PC-9 (cell line): Measurements from ENCODE around the gene ENDOG. TPM values are rescaled to one million over a fixed set of nuclear protein-coding genes. Genes with fewer than 3 reads are reported as not detected.
"Not testable (repeated sequence)": the region's sequence is repeated elsewhere in the genome, so short reads cannot be mapped to it uniquely, and the experiment has no call there.

ENCODE experiments used
- BruUV-seq: library from RNA; stranded (reverse); fragments of 400-500 nt; replicated peaks from 2 replicates; lab custom pipeline; 2021; lab: Mats Ljungman, UMichigan
- CTCF ChIA-PET: fragments of 300-600 bp; sonication (Branson Sonifier 250); formaldehyde crosslinking; loops from one replicate; lab custom pipeline; 2022; ENCODE audit warnings: antibody characterized with exemption; lab: Charles Lee
- POLR2A ChIA-PET: fragments of 300-600 bp; sonication (Branson Sonifier 250); formaldehyde crosslinking; loops from one replicate; lab custom pipeline; 2022; ENCODE audit warnings: antibody characterized with exemption; ENCODE audit not compliant: unreplicated experiment; lab: Charles Lee
- DNase-seq, 2 experiments: peaks; one replicate each; pipeline versions ENCODE4 v3.0.0 to v3.0.0-alpha.2; 2015 to 2022; ENCODE audit warnings: mixed read lengths in 1 of 2
- H2AFZ ChIP-seq: fragments of 200-600 bp; sonication (generic); 2 replicates; pipeline ENCODE4 v1.8.1; 2017; ENCODE audit warnings: antibody characterized with exemption
- H3F3A ChIP-seq: fragments of 200-600 bp; sonication (generic); 2 replicates; pipeline ENCODE4 v1.8.1; 2017; ENCODE audit warnings: antibody characterized with exemption, mild to moderate bottlenecking, low read depth; ENCODE audit not compliant: insufficient read depth
- H3K27ac ChIP-seq: fragments of 200-600 bp; sonication (generic); 2 replicates; pipeline ENCODE4 v1.6.1; 2016; ENCODE audit warnings: mixed run types
- H3K27me3 ChIP-seq: fragments of 200-600 bp; sonication (generic); 2 replicates; pipeline ENCODE4 v1.6.1; 2016; ENCODE audit warnings: low read depth, mixed run types; ENCODE audit not compliant: insufficient read depth
- H3K36me3 ChIP-seq: fragments of 200-600 bp; sonication (generic); 2 replicates; pipeline ENCODE4 v1.6.1; 2016; ENCODE audit warnings: low read depth, mixed run types
- H3K4me1 ChIP-seq: fragments of 200-600 bp; sonication (generic); replicated peaks from 2 replicates; pipeline ENCODE4 v1.6.1; 2016; ENCODE audit warnings: mixed run types; ENCODE audit not compliant: insufficient read depth
- H3K4me2 ChIP-seq: fragments of 200-600 bp; sonication (generic); 2 replicates; pipeline ENCODE4 v1.6.1; 2017; ENCODE audit warnings: mixed run types
- H3K4me3 ChIP-seq: fragments of 200-600 bp; sonication (generic); 2 replicates; pipeline ENCODE4 v1.6.1; 2016; ENCODE audit warnings: mixed run types
- H3K79me2 ChIP-seq: fragments of 200-600 bp; sonication (generic); 2 replicates; pipeline ENCODE4 v1.6.1; 2017; ENCODE audit warnings: low read depth, mixed run types
- H3K9me2 ChIP-seq: fragments of 200-600 bp; sonication (generic); 2 replicates; pipeline ENCODE4 v1.8.1; 2017; ENCODE audit warnings: mild to moderate bottlenecking; ENCODE audit not compliant: insufficient read depth
- H3K9me3 ChIP-seq: fragments of 200-600 bp; sonication (generic); 2 replicates; pipeline ENCODE4 v1.8.1; 2016; ENCODE audit warnings: low read depth; ENCODE audit not compliant: insufficient read depth
- H4K20me1 ChIP-seq: fragments of 200-600 bp; sonication (generic); 2 replicates; pipeline ENCODE4 v1.8.1; 2017; ENCODE audit not compliant: insufficient read depth
- EZH2 ChIP-seq: fragments of 200-600 bp; sonication (generic); IDR thresholded peaks from 2 replicates; pipeline ENCODE4 v1.8.0; 2017; ENCODE audit warnings: antibody characterized with exemption, low read depth
- intact Hi-C: fragments of 100-400 bp; cut with micrococcal nuclease; formaldehyde crosslinking; loops from one replicate; pipeline ENCODE4 v1.10.0; 2022; ENCODE audit not compliant: unreplicated experiment
- total RNA-seq: library from RNA; stranded (reverse); gene quantifications from 2 replicates; pipeline ENCODE4 v1.2.3, GENCODE V29; 2021
- TF ChIP-seq, protein P1 (sequence below): fragments of 200-600 bp; sonication (generic); conservative IDR thresholded peaks from 2 replicates; pipeline ENCODE4 v1.6.1; 2017; ENCODE audit warnings: mixed run types, antibody characterized with exemption, mild to moderate bottlenecking, moderate library complexity

The ENDOG gene
- total RNA-seq, 1 experiment from 2014 or later, result 28.6 TPM

DNA sequence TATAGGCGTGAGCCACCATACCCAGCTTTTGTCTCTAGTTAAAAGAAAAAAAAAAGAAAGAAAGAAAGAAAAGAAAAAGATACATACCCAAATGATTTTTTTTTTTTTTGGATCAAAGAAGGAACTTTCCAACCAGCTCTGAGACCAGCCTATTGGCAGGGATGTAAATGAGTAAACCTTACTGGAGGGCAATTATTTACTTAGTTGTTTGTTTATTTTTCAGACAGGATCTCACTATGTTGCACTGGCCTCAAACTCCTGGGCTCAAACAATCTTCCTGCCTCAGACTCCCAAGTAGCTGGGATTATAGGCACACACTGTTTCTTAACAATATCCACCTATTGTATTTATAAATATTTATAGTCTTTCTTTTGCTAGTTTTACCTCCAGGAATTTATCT lies 22.2 kb downstream of the ENDOG start:
- no TSS peak for BruUV-seq
- Histone ChIP-seq H3F3A (0 out of 2 replicates have a peak, but pooled peaks cover 5% of the 10 kb centered on the region), H3K36me3 (no peaks in the 10 kb centered on the region), H3K4me2 (no peak overlapping the region), H3K4me1 (no peaks in the 10 kb centered on the region), H4K20me1 (no peaks in the 10 kb centered on the region), H3K9me3 (no peaks in the 10 kb centered on the region), H3K9me2 (no peaks in the 10 kb centered on the region), H3K27me3 (no peaks in the 10 kb centered on the region), H2AFZ (no peak overlapping the region), H3K27ac (no peak overlapping the region), H3K4me3 (no peak overlapping the region), H3K79me2 (no peaks in the 10 kb centered on the region)
- ChIA-PET POLR2A (no interaction called here), CTCF (no interaction called here)
- no peak for TF ChIP-seq EZH2
- TF ChIP-seq, protein P1, sequence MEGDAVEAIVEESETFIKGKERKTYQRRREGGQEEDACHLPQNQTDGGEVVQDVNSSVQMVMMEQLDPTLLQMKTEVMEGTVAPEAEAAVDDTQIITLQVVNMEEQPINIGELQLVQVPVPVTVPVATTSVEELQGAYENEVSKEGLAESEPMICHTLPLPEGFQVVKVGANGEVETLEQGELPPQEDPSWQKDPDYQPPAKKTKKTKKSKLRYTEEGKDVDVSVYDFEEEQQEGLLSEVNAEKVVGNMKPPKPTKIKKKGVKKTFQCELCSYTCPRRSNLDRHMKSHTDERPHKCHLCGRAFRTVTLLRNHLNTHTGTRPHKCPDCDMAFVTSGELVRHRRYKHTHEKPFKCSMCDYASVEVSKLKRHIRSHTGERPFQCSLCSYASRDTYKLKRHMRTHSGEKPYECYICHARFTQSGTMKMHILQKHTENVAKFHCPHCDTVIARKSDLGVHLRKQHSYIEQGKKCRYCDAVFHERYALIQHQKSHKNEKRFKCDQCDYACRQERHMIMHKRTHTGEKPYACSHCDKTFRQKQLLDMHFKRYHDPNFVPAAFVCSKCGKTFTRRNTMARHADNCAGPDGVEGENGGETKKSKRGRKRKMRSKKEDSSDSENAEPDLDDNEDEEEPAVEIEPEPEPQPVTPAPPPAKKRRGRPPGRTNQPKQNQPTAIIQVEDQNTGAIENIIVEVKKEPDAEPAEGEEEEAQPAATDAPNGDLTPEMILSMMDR, result no peak
- intact Hi-C loops, result no loop called here
- no peak for DNase-seq

DNA sequence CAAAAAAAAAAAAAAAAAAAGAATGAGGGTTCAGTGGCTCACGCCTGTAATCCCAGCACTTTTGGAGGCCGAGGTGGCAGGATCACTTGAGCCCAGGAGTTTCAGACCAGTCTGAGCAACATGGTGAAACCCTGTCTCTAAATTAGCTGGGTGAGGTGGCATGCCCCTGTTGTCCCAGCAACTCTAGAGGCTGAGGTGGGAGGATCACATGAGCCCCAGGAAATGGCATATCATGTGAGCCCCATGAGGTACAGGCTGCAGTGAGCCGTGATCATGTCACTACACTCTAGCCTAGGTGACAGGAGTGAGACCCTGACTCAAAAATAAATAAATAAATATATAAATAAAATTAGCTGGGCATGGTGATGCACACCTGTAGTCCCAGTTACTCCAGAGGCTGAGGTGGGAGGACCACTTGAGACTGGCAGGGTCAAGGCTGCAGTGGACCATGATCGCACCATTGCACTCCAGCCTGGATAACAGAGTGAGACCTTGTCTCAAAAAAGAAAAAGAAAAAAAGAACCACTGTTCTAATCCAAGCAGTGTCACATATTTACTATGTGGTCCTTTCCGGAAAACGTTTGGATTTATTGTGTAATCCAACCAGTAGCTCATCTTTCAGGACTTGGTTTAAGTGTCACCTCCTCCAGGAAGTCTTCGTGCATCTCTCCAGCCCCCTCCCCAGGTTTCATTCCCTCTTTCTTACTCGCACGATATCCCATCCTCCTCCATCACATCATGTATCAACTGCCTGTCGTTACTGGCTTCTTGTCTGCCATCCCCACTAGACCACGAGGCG lies 23.6 kb downstream of the ENDOG start:
- H3K36me3 ChIP-seq, result no peaks in the 10 kb centered on the region
- no peak overlapping the region for H2AFZ ChIP-seq
- no peaks in the 10 kb centered on the region for H3K9me3 ChIP-seq
- TF ChIP-seq, protein P1, result no peak
- TF ChIP-seq EZH2, result no peak
- H3K79me2 ChIP-seq, result no peaks in the 10 kb centered on the region
- no peaks in the 10 kb centered on the region for H3K9me2 ChIP-seq
- 0 out of 2 replicates have a peak, but pooled peaks cover 5% of the 10 kb centered on the region for H3F3A ChIP-seq
- no peak overlapping the region for H3K4me3 ChIP-seq
- intact Hi-C loops, result no loop called here
- no peaks in the 10 kb centered on the region for H3K4me1 ChIP-seq
- DNase-seq, result no peak
- ChIA-PET CTCF (no interaction called here), POLR2A (no interaction called here)
- H4K20me1 ChIP-seq, result no peaks in the 10 kb centered on the region
- H3K27me3 ChIP-seq, result no peaks in the 10 kb centered on the region
- H3K4me2 ChIP-seq, result no peak overlapping the region
- BruUV-seq, result no TSS peak
- no peak overlapping the region for H3K27ac ChIP-seq

DNA sequence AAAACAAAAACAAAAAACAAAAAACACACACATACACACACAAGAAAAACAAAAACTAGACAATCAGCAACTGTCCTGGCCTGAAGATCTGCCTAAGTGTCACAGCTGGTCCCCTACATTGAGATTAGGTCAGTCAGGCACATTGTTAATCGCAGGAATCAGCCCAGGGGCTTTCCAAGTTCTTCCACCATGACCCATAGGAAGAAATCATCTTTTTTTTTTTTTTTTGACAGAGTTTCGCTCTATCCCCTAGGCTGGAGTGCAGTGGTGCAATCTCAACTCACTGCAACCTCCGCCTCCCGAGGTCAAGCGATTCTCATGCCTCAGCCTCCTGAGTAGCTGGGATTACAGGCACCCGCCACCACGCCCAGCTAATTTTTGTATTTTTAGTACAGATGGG lies 24.9 kb downstream of the ENDOG start:
- H3K27me3 ChIP-seq, H4K20me1 ChIP-seq, H3K4me2 ChIP-seq, H3K79me2 ChIP-seq, BruUV-seq, intact Hi-C loops, H3K4me3 ChIP-seq, H3K9me3 ChIP-seq, POLR2A ChIA-PET, H3K4me1 ChIP-seq, H3K9me2 ChIP-seq, H3K27ac ChIP-seq, H2AFZ ChIP-seq, H3F3A ChIP-seq, CTCF ChIA-PET, DNase-seq, H3K36me3 ChIP-seq: not testable (repeated sequence)
